ENCODE data around the gene ADGRL1.
"Not testable (repeated sequence)": the region's sequence is repeated elsewhere in the genome, so short reads cannot be mapped to it uniquely, and the experiment has no call there.

Gene ADGRL1

DNA sequence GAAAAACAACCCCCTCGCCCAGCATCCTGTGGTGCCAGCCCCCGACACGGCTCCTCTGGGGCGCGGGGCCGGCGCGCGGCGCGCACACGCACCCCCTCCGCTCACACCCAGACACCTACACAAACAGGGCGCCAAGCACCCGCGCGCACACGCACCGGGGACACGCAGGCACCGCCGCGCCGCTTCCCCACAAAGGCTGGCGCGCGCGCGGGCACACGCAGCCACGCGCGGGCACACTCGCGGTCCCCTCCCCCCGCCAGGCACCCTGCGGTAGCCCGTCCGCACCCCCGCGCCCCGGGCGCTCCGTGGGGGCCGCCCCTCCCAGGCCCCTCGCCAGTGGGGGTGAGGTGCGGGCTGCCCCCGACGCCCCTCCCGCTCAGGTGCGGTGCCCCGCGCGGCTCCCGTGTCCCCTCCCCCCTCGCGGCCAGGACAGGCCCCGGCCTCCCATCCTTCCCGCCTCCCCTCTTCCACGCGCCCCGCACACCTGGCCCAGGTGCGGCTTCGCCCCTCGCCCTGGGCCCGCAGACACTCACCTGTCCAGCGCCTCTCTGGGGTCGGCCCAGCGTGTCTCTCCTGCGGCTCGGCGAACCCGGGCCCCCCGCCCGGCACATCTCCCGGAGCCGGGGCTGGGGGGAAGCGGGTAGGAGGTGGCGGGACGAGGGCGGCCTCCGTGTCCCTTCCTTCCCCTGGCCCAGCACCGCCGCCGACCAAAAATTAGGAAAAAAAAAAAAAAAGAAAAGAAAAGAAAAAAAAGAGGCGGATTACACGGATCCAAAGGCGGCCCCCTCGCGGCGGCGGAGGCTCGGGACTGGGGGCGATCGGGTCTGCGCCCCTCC is at the start of gene ADGRL1:
ADGRL1 (minus strand) TSS at position 718 of the 836 bp plus-strand sequence. CDS start 22,567 bp downstream, outside the sequence.
- not testable (repeated sequence) for DNase-seq

GRCh38 chr19:14255316-14255715 is 49.3 kb upstream of the ADGRL1 start:
- not testable (repeated sequence) for DNase-seq

- DNase-seq, result not testable (repeated sequence)
Observed at GRCh38 chr19:14253822-14254599, 48.0 kb upstream of the ADGRL1 start.

GRCh38 chr19:14252136-14252535 is 46.2 kb upstream of the ADGRL1 start:
- not testable (repeated sequence) for DNase-seq

DNA sequence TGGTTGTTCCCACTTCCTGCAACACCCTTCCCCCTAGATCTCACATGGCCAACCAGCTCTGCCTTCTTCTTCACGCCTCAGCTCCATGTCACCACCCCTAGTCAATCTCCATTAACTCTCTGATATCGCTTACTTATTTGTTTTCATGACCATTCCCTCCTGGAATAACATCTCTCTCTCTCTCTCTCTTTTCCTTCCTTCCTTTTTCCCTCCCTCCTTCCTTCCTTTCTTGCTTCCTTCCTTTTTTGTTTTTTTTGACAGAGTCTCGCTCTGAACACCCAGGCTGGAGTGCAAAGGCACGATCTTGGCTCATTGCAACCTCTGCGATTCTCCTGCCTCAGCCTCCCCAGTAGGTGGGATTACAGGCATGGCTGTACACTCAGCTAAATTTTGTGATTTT is 44.9 kb upstream of the ADGRL1 start:
- no peak for DNase-seq

DNA sequence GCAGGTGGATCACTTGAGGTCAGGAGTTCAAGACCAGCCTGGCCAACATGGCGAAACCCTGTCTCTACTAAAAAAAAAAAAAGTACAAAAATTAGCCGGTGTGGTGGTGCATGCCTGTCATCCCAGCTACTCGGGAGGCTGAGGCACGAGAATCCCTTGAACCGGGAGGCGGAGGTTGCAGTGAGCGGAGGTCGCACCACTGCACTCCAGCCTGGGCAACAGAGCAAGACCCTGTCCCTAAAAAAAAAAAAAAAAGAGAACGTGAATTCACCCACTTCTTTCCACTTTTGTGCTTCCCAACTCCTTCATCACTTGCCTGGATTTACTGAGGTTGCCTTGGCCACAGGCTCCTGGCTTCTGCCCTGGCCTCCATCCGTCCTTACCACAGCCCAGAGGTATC is 44.3 kb upstream of the ADGRL1 start:
- DNase-seq, result not testable (repeated sequence)

DNA sequence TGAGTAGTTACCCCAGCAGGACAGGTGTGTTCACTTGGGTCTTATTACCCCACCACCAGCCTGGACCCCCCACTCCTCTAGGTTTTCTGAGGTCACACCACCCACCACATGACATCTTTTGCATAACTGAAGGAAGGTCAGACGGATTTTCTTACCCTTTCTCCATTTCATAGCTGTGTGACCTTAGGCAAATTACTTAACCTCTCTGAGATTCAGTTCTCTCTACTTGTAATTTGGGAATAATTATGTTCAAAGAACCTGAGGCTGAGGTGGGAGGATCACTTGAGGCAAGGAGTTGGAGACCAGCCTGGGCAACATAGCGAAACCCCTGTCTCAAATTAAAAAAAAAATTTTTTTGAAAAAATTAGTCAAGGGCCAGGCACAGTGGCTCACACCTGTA is 43.9 kb upstream of the ADGRL1 start:
- DNase-seq, result not testable (repeated sequence)

DNA sequence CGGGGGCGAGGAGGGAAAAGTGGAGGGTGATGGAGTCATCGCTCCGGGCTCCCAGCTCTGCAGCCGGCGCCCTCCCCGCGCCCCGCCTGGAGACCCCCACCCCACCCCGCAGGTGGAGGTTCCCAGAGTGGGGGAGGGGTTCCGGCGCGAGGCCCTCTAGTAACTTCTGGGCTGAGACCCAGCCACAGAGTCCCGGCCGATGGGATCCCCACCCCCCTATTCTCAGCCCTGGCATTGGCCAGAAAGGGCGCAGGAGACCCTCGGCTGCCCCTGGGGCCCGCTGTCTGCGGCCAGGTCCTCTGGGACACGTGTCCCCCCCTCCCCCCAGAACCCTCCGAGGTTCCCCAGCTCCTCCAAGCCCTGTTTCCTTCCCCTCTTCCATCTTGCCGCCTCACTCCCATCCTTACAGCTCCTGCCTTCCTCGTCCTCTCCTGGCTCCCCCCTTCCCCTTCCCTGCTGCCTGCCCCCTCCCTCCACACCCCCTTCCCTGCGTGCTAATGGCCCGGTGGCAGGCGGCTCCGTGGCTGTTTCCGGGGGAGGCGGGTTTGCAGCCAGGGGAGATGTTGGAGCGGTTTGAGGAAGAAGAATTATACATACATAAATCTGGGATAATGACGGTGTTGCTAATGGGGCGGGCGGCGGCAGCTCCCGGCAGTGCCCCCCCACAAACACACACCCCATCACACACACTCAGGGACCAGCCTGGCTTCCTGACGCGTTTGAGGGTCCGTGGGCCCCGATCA is 43.2 kb upstream of the ADGRL1 start:
- peak; percentile 74 for DNase-seq

- DNase-seq, result peak; percentile 94
Observed at GRCh38 chr19:14248578-14249011, 42.6 kb upstream of the ADGRL1 start.

DNA sequence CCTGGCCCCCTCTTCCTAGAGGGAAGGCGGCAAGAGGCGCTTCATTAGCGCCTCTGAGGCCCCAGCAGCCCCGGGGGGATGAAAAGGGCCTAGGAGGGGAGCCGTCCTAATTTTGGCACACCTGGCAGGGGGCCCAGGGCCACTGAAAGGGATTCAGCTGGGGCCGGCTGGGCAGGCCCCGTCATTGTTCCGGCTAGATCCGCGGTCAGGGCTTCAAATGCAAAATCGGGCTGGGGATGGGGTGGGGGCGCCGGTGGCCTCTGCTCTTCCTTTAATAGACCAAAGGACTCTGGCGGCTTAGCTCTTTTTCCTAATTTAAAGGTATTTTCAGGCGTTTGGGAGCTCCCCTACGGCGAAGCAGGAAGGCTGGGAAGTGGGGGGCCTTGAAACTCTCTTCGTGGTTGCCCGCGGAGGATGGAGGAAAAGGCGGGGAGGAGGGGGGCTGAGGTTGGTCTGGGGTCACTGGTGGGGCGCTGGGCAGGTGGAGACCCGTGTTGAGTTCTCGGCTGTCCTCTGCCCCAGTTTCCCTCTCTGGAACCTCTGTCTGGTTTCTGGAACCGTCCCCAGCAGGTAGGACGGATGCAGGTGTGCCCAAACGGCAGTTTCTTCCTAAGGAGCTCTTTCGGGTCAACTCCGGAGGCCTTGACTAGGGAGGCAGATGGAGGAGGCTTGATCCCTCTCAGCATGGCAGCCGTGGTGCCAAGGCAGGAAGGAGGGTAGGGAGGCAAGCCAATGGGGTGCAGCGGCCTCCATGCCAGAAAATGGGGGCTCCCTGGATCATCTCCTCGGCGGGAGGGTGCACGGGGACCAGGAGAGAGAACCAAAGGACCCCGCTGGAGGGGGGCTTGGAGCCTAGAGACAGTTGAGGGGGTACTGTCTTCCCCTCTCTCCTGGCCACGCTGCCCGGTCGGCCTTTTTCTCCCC is 41.8 kb upstream of the ADGRL1 start:
- not testable (repeated sequence) for DNase-seq

GRCh38 chr19:14247205-14247547 is 41.2 kb upstream of the ADGRL1 start:
- not testable (repeated sequence) for DNase-seq

DNA sequence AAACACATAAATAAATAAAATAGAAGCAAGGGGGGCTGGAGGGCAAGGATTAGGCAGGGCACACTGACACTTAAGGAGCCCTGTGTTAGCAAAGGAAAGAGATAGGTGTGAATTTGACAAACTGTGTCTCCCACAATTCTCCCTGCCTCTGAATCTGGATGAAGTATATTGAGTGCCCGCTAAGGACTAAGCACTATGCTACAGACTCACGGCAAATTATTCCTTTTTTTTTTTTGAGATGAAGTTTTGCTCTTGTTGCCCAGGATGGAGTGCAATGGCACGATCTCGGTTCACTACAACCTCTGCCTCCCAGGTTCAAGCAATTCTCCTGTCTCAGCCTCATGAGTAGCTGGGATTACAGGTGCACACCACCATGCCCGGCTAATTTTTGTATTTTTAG is 38.4 kb upstream of the ADGRL1 start:
- not testable (repeated sequence) for DNase-seq

GRCh38 chr19:14243718-14244117 is 37.7 kb upstream of the ADGRL1 start:
- not testable (repeated sequence) for DNase-seq

DNA sequence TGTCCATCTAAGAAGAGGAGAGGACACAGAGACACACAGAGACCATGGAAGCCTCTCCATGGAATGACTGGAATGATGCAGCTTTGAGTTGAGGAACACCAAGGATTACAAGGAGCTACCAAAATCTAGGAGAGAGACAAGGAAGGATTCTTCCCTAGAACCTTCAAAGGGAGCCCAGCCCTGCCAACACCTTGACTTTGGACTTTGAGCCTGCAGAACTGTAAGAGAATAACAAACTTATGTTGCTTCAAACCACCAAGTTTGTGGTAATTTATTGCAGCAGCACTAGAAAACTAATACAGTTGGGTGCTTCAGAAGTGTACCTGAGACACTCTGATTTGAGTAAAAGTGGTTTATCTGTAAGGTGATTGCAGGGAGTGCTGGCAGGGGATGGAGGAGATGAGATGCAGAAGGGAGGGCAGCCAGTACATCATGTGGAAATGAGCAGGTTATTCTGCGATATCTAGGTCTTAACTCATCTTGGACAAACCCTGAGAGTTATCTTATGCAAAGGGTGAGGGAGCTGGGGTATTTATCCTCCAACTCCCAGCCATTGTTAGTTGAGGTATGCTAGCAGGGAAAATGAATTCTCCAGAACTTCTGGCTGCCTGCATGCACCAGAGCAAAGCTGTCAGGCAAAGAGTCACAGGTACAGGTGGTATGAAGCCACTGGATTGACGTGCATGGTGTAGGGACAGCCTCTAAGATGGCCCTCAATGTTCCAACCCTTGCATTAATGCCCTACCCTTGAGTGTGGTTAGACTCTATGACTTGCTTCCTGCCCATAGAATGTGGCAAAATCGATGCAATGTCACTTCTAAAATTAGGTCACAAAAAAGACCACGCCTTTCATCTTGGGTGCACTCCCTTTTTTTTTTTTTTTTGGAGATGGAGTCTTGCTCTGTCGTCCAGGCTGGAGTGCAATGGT is 31.3 kb upstream of the ADGRL1 start:
- DNase-seq, result no peak

- not testable (repeated sequence) for DNase-seq
Observed at GRCh38 chr19:14232945-14233344, 27.0 kb upstream of the ADGRL1 start.

DNA sequence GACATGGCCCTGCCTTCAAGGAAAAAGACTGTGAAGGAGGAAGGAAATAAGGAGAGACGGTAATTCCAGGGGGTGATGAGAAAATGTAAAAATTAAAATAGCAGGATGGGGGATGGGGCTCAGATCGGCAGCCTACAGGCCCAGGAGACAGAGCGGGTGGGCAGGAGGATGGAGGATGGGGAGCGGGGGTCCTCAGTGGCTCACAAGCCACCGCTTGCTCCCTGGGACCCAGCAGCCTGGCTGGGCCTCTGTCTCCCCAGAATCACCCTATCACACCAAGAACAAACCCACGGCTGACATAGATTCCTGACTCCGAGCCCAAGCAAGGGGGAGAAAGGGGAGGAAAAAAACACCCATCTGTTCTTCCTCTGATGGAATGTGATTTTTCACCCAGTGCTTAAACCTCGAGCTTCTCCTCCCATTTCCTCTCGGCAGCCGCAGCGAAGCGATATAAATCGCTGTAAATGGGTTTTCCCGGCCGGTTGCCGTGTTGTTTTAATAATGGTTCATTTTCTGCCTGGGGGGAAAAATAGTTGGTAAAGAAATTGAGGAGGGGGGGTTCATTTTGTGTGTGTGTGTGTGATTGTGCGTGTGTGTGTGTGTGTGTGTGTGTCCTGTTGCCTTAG is 22.6 kb upstream of the ADGRL1 start:
- not testable (repeated sequence) for DNase-seq

DNA sequence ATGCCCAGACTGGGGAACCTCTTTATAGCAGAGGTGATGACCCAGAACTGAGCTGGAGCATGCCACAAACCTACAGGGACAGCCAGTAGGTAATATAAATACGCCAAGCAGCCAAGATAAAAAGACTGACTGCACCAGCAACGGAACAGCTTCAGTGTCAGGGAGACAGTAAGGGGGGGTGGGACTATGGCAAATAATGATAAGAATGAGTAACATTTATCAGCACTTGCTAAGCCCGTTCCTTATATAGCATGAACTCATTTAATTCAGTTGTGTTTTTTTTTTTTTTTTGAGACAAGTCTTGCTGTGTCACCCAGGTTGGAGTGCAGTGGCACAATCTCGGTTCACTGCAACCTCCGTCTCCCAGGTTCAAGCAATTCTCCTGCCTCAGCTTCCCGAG is 20.5 kb upstream of the ADGRL1 start:
- not testable (repeated sequence) for DNase-seq

DNA sequence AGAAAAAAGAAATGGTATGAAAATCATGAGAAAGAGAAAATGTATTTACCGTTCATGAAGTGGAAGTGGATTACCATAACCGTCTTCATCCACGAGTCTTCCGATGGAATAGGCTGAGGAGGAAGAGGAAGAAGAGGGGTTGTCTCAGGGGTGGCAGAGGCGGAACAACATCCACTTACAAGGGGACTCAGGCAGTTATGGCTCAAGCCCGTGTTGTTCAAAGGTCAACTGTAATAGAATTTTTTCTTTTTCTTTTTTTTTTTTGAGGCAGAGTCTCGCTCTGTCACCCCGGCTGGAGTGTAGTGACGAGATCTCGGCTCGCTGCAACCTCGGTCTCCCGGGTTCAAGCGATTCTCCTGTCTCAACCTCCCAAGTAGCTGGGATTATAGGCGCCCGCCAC is 16.9 kb upstream of the ADGRL1 start:
- DNase-seq, result no peak

GRCh38 chr19:14221345-14221744 is 15.4 kb upstream of the ADGRL1 start:
- DNase-seq, result peak; percentile 64

GRCh38 chr19:14218620-14219330 is 12.8 kb upstream of the ADGRL1 start:
- DNase-seq, result no peak
